Astrocyte of the spinal cord (primary cell): ENCODE measurements around the gene TLR6.

Experiments used
- DNase-seq: peaks from one replicate; pipeline ENCODE4 v3.0.0; 2011; ENCODE audit warnings: low read depth, low spot score
- H3K4me3 ChIP-seq: 2 replicates; pipeline ENCODE4 v1.5.1; 2011; ENCODE audit warnings: low read depth, mild to moderate bottlenecking, low read length, moderate library complexity
- in situ Hi-C: cut with HindIII; loops from 2 replicates; pipeline ENCODE4 v1.10.0; 2017; ENCODE audit warnings: low sequenced_read_pairs
- TF ChIP-seq, protein P1 (sequence below): IDR thresholded peaks from 2 replicates; pipeline ENCODE4 v1.5.1; 2012; ENCODE audit warnings: low read depth, mild to moderate bottlenecking, low read length, inconsistent platforms

Gene TLR6

GRCh38 chr4:38876636-38877035 lies 20.0 kb upstream of the TLR6 start:
- H3K4me3 ChIP-seq: no peak overlapping the region
- TF ChIP-seq, protein P1, sequence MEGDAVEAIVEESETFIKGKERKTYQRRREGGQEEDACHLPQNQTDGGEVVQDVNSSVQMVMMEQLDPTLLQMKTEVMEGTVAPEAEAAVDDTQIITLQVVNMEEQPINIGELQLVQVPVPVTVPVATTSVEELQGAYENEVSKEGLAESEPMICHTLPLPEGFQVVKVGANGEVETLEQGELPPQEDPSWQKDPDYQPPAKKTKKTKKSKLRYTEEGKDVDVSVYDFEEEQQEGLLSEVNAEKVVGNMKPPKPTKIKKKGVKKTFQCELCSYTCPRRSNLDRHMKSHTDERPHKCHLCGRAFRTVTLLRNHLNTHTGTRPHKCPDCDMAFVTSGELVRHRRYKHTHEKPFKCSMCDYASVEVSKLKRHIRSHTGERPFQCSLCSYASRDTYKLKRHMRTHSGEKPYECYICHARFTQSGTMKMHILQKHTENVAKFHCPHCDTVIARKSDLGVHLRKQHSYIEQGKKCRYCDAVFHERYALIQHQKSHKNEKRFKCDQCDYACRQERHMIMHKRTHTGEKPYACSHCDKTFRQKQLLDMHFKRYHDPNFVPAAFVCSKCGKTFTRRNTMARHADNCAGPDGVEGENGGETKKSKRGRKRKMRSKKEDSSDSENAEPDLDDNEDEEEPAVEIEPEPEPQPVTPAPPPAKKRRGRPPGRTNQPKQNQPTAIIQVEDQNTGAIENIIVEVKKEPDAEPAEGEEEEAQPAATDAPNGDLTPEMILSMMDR: no peak
- in situ Hi-C loops: no loop called here
- no peak for DNase-seq

DNA sequence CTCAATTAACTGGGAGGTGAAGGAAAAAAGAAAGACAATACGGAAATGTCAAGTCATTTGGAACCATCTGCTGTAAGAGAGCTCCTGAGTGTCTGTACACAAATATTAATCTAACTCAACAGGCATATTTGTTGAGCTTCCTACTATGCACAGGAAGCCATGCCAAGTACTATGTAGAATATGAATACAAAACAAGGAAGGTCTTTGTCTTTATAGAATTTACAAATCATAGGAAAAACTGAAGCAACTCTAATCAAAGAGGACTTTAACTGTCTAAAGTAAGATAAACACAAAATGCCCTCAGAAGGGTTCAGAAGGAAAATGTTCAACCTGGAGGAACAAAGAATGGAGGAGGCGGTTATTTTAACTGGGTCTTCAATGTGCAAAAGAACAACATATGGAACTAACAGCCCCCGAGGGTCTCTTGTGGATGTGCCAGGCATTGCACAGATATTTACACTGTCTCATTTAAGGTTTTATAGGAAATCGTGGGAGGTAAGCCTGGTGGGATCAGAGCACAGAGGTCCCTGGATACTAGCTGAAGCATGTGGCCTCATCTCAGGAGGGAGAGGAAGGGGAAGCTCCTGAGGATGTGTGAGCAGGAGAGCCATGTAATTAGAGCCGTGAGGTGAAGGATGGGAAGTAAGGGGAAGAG lies 16.8 kb upstream of the TLR6 start:
- no peak for DNase-seq
- in situ Hi-C loops: no loop called here
- no peak overlapping the region for H3K4me3 ChIP-seq
- TF ChIP-seq, protein P1: no peak

- in situ Hi-C loops: no loop called here
- TF ChIP-seq, protein P1: no peak
- peak; percentile 32 for DNase-seq
- H3K4me3 ChIP-seq: no peak overlapping the region
Observed at GRCh38 chr4:38872620-38873019, 16.0 kb upstream of the TLR6 start.

- TF ChIP-seq, protein P1: no peak
- in situ Hi-C loops: no loop called here
- H3K4me3 ChIP-seq: no peak overlapping the region
- DNase-seq: no peak
Observed at GRCh38 chr4:38871593-38871992, 15.0 kb upstream of the TLR6 start.

GRCh38 chr4:38870098-38870808 lies 13.6 kb upstream of the TLR6 start:
- in situ Hi-C loops: no loop called here
- TF ChIP-seq, protein P1: no peak
- H3K4me3 ChIP-seq: no peak overlapping the region
- DNase-seq: no peak

DNA sequence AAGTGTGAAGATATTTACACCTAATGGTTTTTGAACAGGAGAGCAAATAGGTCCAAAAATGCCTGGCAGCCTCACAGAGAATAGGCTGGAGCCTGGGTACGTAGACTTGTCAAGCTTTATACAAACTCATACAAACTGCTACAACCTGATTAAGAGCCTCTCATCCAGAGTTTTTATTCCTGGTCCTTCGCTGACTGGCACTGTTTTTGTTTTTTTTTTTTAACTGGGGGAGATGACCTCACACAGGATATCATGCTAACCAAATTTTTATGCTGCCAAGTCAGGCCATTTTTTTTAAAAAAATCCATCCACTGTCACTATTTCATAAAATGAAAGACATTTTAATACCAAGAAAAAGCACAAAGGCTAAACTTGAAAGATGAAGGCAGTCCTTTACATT lies 12.9 kb upstream of the TLR6 start:
- TF ChIP-seq, protein P1: no peak
- in situ Hi-C loops: no loop called here
- no peak for DNase-seq
- peak overlapping the region; percentile 95 for H3K4me3 ChIP-seq
